Measurements from ENCODE around the gene FLOT1. TPM values are rescaled to one million over a fixed set of nuclear protein-coding genes. Genes with fewer than 3 reads are reported as not detected.

The FLOT1 gene
- total and polyA plus RNA-seq, 9 of the 15 experiments (the other 6 are each of a cell fraction or from before 2014, with no cell fraction given) = 11.7 to 149 (median 118) TPM

DNA sequence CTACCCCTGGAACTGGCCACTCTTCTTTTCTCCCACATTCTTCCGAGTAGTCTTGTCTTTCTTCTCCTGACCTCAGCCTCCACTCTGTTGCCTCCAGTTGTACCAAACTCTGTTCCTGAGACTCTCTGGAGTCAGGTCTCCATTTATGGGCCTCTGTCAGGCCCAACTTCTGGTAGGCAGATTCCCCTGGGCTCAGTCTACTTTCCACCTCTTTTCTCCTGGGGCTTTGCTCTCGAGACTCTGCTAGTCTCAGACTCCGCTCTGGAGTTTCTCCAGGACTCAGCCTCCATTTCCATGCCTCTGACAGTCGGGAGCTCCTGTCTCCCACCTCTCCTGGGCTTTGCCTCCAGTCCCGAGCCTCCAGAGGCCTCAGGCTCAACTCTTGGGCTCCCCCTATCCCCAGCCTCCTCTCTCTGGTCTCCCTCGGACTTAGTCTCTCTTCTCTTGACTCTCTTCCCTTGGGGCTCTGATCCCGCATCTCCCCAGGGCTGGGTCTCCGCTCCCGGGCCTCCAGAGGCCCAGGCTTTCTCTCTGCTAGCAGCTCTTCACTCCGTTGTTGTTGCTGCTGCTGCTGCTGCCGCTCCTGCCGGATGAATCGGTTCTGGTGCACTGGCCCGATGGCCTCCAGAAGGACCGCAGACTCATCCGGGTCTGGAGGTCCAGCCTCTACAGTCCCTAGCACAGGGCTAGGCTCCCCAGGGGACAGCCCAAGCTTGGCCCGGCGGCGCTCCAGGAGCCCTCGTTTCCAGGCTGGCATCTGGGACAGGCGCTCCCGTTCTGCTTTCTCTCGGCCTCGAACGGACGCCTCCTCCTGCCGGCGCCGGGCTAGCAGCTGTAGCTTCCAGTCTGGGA, 57.1 kb downstream of the FLOT1 start (continued):
- TF ChIP-seq ZBTB11 (CRISPR knock-in tag; IDR thresholded peaks at IDR 0.05) (0 out of 6 replicates have a peak, but pooled peaks of 1 of the 3 experiments have one; percentile 3), THAP12 (CRISPR knock-in tag; IDR thresholded peaks at IDR 0.05) (no peak), CEBPG (CRISPR knock-in tag; IDR thresholded peaks at IDR 0.05) (no peak), CEBPG (tag; conservative IDR thresholded peaks at IDR 0.05 in 1 of 2, IDR thresholded peaks at IDR 0.05 in 1 of 2) (no peak), MBD1 (CRISPR knock-in tag; IDR thresholded peaks at IDR 0.05) (no peak), ELF1 (tag; IDR thresholded peaks at IDR 0.05) (no peak), FOXK2 (conservative IDR thresholded peaks at IDR 0.05 in 1 of 2, IDR thresholded peaks at IDR 0.05 in 1 of 2; ENCODE audit: low read depth in 2 of 2) (no peak)
- TF ChIP-seq, protein P1, sequence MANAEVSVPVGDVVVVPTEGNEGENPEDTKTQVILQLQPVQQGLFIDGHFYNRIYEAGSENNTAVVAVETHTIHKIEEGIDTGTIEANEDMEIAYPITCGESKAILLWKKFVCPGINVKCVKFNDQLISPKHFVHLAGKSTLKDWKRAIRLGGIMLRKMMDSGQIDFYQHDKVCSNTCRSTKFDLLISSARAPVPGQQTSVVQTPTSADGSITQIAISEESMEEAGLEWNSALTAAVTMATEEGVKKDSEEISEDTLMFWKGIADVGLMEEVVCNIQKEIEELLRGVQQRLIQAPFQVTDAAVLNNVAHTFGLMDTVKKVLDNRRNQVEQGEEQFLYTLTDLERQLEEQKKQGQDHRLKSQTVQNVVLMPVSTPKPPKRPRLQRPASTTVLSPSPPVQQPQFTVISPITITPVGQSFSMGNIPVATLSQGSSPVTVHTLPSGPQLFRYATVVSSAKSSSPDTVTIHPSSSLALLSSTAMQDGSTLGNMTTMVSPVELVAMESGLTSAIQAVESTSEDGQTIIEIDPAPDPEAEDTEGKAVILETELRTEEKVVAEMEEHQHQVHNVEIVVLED (CRISPR knock-in tag; IDR thresholded peaks at IDR 0.05) = no peak
- TF ChIP-seq, protein P2, sequence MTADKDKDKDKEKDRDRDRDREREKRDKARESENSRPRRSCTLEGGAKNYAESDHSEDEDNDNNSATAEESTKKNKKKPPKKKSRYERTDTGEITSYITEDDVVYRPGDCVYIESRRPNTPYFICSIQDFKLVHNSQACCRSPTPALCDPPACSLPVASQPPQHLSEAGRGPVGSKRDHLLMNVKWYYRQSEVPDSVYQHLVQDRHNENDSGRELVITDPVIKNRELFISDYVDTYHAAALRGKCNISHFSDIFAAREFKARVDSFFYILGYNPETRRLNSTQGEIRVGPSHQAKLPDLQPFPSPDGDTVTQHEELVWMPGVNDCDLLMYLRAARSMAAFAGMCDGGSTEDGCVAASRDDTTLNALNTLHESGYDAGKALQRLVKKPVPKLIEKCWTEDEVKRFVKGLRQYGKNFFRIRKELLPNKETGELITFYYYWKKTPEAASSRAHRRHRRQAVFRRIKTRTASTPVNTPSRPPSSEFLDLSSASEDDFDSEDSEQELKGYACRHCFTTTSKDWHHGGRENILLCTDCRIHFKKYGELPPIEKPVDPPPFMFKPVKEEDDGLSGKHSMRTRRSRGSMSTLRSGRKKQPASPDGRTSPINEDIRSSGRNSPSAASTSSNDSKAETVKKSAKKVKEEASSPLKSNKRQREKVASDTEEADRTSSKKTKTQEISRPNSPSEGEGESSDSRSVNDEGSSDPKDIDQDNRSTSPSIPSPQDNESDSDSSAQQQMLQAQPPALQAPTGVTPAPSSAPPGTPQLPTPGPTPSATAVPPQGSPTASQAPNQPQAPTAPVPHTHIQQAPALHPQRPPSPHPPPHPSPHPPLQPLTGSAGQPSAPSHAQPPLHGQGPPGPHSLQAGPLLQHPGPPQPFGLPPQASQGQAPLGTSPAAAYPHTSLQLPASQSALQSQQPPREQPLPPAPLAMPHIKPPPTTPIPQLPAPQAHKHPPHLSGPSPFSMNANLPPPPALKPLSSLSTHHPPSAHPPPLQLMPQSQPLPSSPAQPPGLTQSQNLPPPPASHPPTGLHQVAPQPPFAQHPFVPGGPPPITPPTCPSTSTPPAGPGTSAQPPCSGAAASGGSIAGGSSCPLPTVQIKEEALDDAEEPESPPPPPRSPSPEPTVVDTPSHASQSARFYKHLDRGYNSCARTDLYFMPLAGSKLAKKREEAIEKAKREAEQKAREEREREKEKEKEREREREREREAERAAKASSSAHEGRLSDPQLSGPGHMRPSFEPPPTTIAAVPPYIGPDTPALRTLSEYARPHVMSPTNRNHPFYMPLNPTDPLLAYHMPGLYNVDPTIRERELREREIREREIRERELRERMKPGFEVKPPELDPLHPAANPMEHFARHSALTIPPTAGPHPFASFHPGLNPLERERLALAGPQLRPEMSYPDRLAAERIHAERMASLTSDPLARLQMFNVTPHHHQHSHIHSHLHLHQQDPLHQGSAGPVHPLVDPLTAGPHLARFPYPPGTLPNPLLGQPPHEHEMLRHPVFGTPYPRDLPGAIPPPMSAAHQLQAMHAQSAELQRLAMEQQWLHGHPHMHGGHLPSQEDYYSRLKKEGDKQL (CRISPR knock-in tag; IDR thresholded peaks at IDR 0.05; ENCODE audit: borderline replicate concordance) = no peak
